BE2C (cell line): Measurements from ENCODE around the gene PRTG.

Experiments used
- DNase-seq: peaks from one replicate; pipeline ENCODE4 v3.0.0-alpha.2; 2020
- H3K27me3 ChIP-seq: fragments of 250-450 bp; sonication (Bioruptor Pico); 2 replicates; pipeline ENCODE4 v1.5.1; 2020; ENCODE audit warnings: mild to moderate bottlenecking
- H3K36me3 ChIP-seq: fragments of 250-450 bp; sonication (Bioruptor Pico); 2 replicates; pipeline ENCODE4 v1.5.1; 2020; ENCODE audit warnings: mild to moderate bottlenecking
- H3K4me1 ChIP-seq: fragments of 250-450 bp; sonication (Bioruptor Pico); 2 replicates; pipeline ENCODE4 v1.5.1; 2020
- H3K4me3 ChIP-seq: 2 replicates; pipeline ENCODE4 v1.5.1; 2011; ENCODE audit warnings: low read depth, low read length
- H3K9me3 ChIP-seq: fragments of 250-450 bp; sonication (Bioruptor Pico); 2 replicates; pipeline ENCODE4 v1.5.1; 2020
- CTCF ChIP-seq: IDR thresholded peaks from 2 replicates; pipeline ENCODE4 v1.5.1; 2012; ENCODE audit warnings: mild to moderate bottlenecking, low read depth, low read length

PRTG gene

GRCh38 chr15:55652909-55653495, 90.0 kb downstream of the PRTG start:
- H3K27me3 ChIP-seq, result no peaks in the 10 kb centered on the region
- no peak overlapping the region for H3K4me3 ChIP-seq
- H3K9me3 ChIP-seq, result no peaks in the 10 kb centered on the region
- no peak for TF ChIP-seq CTCF
- DNase-seq, result no peak
- H3K4me1 ChIP-seq, result no peaks in the 10 kb centered on the region
- H3K36me3 ChIP-seq, result no peaks in the 10 kb centered on the region

- H3K4me1 ChIP-seq, result no peaks in the 10 kb centered on the region
- H3K9me3 ChIP-seq, result no peaks in the 10 kb centered on the region
- no peaks in the 10 kb centered on the region for H3K27me3 ChIP-seq
- no peaks in the 10 kb centered on the region for H3K36me3 ChIP-seq
- H3K4me3 ChIP-seq, result no peak overlapping the region
- no peak for DNase-seq
- TF ChIP-seq CTCF, result no peak
These were observed 90.6 kb downstream of the PRTG start for GRCh38 chr15:55652359-55652758.

- no peaks in the 10 kb centered on the region for H3K27me3 ChIP-seq
- H3K4me1 ChIP-seq, result no peaks in the 10 kb centered on the region
- no peaks in the 10 kb centered on the region for H3K9me3 ChIP-seq
- no peak for DNase-seq
- no peak for TF ChIP-seq CTCF
- H3K4me3 ChIP-seq, result no peak overlapping the region
- no peaks in the 10 kb centered on the region for H3K36me3 ChIP-seq
These were observed 93.9 kb downstream of the PRTG start for GRCh38 chr15:55649058-55649423.

- DNase-seq, result no peak
- Histone ChIP-seq H3K9me3 (no peaks in the 10 kb centered on the region), H3K36me3 (peaks cover 43% of the 10 kb centered on the region), H3K4me3 (no peak overlapping the region), H3K27me3 (no peaks in the 10 kb centered on the region), H3K4me1 (no peaks in the 10 kb centered on the region)
- no peak for TF ChIP-seq CTCF
These were observed 104.2 kb downstream of the PRTG start for GRCh38 chr15:55638764-55639163.

GRCh38 chr15:55637086-55637485, 105.9 kb downstream of the PRTG start:
- H3K36me3 ChIP-seq, result peaks cover 46% of the 10 kb centered on the region
- H3K9me3 ChIP-seq, result no peaks in the 10 kb centered on the region
- H3K27me3 ChIP-seq, result no peaks in the 10 kb centered on the region
- no peak for DNase-seq
- H3K4me3 ChIP-seq, result no peak overlapping the region
- no peaks in the 10 kb centered on the region for H3K4me1 ChIP-seq
- TF ChIP-seq CTCF, result no peak

GRCh38 chr15:55633731-55634130, 109.2 kb downstream of the PRTG start:
- TF ChIP-seq CTCF, result no peak
- Histone ChIP-seq H3K9me3 (no peaks in the 10 kb centered on the region), H3K27me3 (no peaks in the 10 kb centered on the region), H3K4me1 (no peaks in the 10 kb centered on the region), H3K36me3 (peaks cover 22% of the 10 kb centered on the region), H3K4me3 (no peak overlapping the region)
- no peak for DNase-seq
